NOMO-1 treated with DMSO at 0.1 percent for 48 hours (cell line): ENCODE results near the gene UBXN11.

Source experiments
- DNase-seq: peaks from one replicate; lab custom pipeline; 2025; ENCODE audit not compliant: unreplicated experiment; lab: John Stamatoyannopoulos, UW

The UBXN11 gene

GRCh38 chr1:26307363-26307781 lies 936 bp upstream of the UBXN11 start:
- no peak for DNase-seq

- DNase-seq = peak; percentile 77
Observed at GRCh38 chr1:26305667-26306289, 658 bp downstream of the UBXN11 start.

GRCh38 chr1:26302733-26303405 lies 3.6 kb downstream of the UBXN11 start:
- no peak for DNase-seq

GRCh38 chr1:26300578-26301275 lies 5.7 kb downstream of the UBXN11 start:
- no peak for DNase-seq

GRCh38 chr1:26297791-26298124 lies 8.7 kb downstream of the UBXN11 start:
- no peak for DNase-seq

GRCh38 chr1:26297057-26297790 lies 9.2 kb downstream of the UBXN11 start:
- no peak for DNase-seq

GRCh38 chr1:26296340-26297056 lies 9.9 kb downstream of the UBXN11 start:
- no peak for DNase-seq

GRCh38 chr1:26295194-26296138 lies 11.0 kb downstream of the UBXN11 start:
- no peak for DNase-seq

- DNase-seq = no peak
Observed at GRCh38 chr1:26293911-26294463, 12.4 kb downstream of the UBXN11 start.

- peak; percentile 11 for DNase-seq
Observed at GRCh38 chr1:26292735-26293134, 13.7 kb downstream of the UBXN11 start.

GRCh38 chr1:26291939-26292338 lies 14.5 kb downstream of the UBXN11 start:
- no peak for DNase-seq

GRCh38 chr1:26291433-26291832 lies 15.0 kb downstream of the UBXN11 start:
- DNase-seq = no peak

- no peak for DNase-seq
Observed at GRCh38 chr1:26290882-26291261, 15.6 kb downstream of the UBXN11 start.

- DNase-seq = peak; percentile 41
Observed at GRCh38 chr1:26290122-26290881, 16.1 kb downstream of the UBXN11 start.

- peak; percentile 96 for DNase-seq
Observed at GRCh38 chr1:26289158-26290059, 17.0 kb downstream of the UBXN11 start.

GRCh38 chr1:26288311-26288941 lies 18.0 kb downstream of the UBXN11 start:
- DNase-seq = peak; percentile 17

- DNase-seq = no peak
Observed at GRCh38 chr1:26287811-26288210, 18.6 kb downstream of the UBXN11 start.
